CD4-positive, alpha-beta memory T cell (primary cell): ENCODE data around the gene CTBP2. TPM values are rescaled to one million over a fixed set of nuclear protein-coding genes. Genes with fewer than 3 reads are reported as not detected.
"Not testable (repeated sequence)": the region's sequence is repeated elsewhere in the genome, so short reads cannot be mapped to it uniquely, and the experiment has no call there.

Experiments
- CTCF ChIA-PET: fragments of 350-600 bp; sonication (Branson Sonifier 250); formaldehyde crosslinking; loops from one replicate; lab custom pipeline; 2021; ENCODE audit warnings: inconsistent platforms; ENCODE audit not compliant: partially characterized antibody; lab: Charles Lee
- POLR2A ChIA-PET: fragments of 350-600 bp; sonication (Branson Sonifier 250); formaldehyde crosslinking; loops from one replicate; lab custom pipeline; 2021; ENCODE audit not compliant: partially characterized antibody; lab: Charles Lee
- DNase-seq, 5 donors: peaks; one replicate each; pipeline versions ENCODE4 v3.0.0 to v3.0.0-alpha.2; 2020 to 2022; ENCODE audit warnings: mixed read lengths in 1 of 5
- H3K27ac ChIP-seq: one replicate; pipeline ENCODE4 v1.7.0; 2013; ENCODE audit warnings: low read depth, low read length
- H3K27me3 ChIP-seq: 2 replicates; pipeline ENCODE4 v1.7.0; 2013; ENCODE audit warnings: mild to moderate bottlenecking, low read length, moderate library complexity; ENCODE audit not compliant: insufficient read depth
- H3K36me3 ChIP-seq: 2 replicates; pipeline ENCODE4 v1.7.0; 2013; ENCODE audit warnings: mild to moderate bottlenecking, low read length, moderate library complexity; ENCODE audit not compliant: insufficient read depth
- H3K4me1 ChIP-seq: 2 replicates; pipeline ENCODE4 v1.7.0; 2013; ENCODE audit warnings: mild to moderate bottlenecking, low read length, moderate library complexity; ENCODE audit not compliant: insufficient read depth
- H3K4me3 ChIP-seq, 2 donors: one replicate each; pipeline ENCODE4 v1.7.0; 2013; ENCODE audit warnings: low read length in 2 of 2, mild to moderate bottlenecking in 1 of 2
- H3K9me3 ChIP-seq, 2 donors: one replicate each; pipeline ENCODE4 v1.7.0; 2013; ENCODE audit warnings: low read length in 2 of 2, control low read depth in 1 of 2; ENCODE audit not compliant: control insufficient read depth in 1 of 2
- H3K27ac Mint-ChIP-seq, 7 donors: one replicate each; pipeline ENCODE4 v1.8.0; 2020 to 2021; ENCODE audit warnings: mixed read lengths in 7 of 7, mild to moderate bottlenecking in 6 of 7, inconsistent platforms in 3 of 7, moderate library complexity in 3 of 7
- H3K27me3 Mint-ChIP-seq, 2 donors: one replicate each; pipeline ENCODE4 v1.8.0; 2020 to 2021; ENCODE audit warnings: mixed read lengths in 2 of 2
- H3K36me3 Mint-ChIP-seq, 2 donors: one replicate each; pipeline ENCODE4 v1.8.0; 2020 to 2021; ENCODE audit warnings: mixed read lengths in 2 of 2, inconsistent platforms in 1 of 2, mild to moderate bottlenecking in 1 of 2
- H3K4me1 Mint-ChIP-seq, 4 donors: one replicate each; pipeline ENCODE4 v1.8.0; 2020 to 2021; ENCODE audit warnings: mixed read lengths in 4 of 4, mild to moderate bottlenecking in 1 of 4
- H3K4me3 Mint-ChIP-seq, 8 donors: one replicate each; pipeline ENCODE4 v1.8.0; 2020 to 2021; ENCODE audit warnings: mixed read lengths in 8 of 8, mild to moderate bottlenecking in 7 of 8, moderate library complexity in 6 of 8, inconsistent platforms in 3 of 8
- H3K9me3 Mint-ChIP-seq, 8 donors: one replicate each; pipeline ENCODE4 v1.8.0; 2020 to 2021; ENCODE audit warnings: mixed read lengths in 8 of 8, mild to moderate bottlenecking in 5 of 8, inconsistent platforms in 3 of 8, moderate library complexity in 1 of 8
- intact Hi-C: fragments of 100-400 bp; cut with micrococcal nuclease; formaldehyde crosslinking; loops from one replicate; pipeline ENCODE4 v1.15.1; 2023
- polyA plus RNA-seq, 2 donors: library from polyadenylated mRNA; unstranded; fragments of 300-500 nt; fragmentation: Illumina TruSeq; gene quantifications; one replicate each; pipeline ENCODE4 v1.2.3, GENCODE V29; 2021
- total RNA-seq, 2 experiments: library from RNA; stranded (reverse); gene quantifications; one replicate each; pipeline ENCODE4 v1.2.3, GENCODE V29; 2021

Gene CTBP2
- total and polyA plus RNA-seq, 4 experiments from 2014 or later: 0.16 to 0.97 (median 0.61) TPM; not detected in 1

DNA sequence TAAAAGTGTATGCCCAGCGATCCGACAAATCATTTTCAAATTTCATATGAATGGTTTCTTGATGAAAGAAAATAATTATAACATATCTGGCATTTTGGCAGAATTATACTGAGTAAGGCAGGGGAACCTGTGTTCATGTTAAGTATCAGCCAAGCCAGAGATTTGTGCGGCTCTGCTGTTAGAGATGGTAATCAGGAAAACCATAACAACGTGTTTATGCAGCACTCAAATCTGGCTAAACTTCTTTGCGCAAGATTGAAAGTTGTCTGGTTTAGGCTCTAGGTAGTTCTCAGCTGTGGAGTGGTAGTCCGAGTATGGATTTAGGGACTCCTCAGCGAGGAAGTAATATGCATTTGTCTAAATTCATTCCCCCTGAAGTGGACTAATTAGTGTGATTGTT is 8.9 kb upstream of the CTBP2 start:
- no peaks in the 10 kb centered on the region for H3K9me3 ChIP-seq
- no peak overlapping the region for H3K4me3 Mint-ChIP-seq

DNA sequence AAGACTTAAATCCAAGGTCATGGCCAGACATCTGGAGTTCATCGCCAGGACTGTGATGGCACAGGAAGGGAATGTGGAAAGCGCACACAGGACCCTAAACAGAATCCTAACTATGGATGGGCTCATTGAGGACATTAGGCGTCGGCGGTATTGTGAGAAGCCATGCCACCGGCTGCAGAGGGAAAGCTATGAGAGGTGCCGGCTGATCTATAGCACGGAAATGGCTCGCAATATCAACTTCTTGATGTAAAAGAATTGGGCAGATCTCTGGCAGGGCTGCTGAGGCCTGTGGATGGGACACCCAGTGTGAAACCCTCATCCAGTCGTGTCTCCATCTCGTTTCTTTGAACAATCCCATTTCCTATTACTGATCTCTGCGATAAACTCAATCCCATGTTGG is 6.3 kb upstream of the CTBP2 start:
- CTCF ChIA-PET: no interaction called here
- POLR2A ChIA-PET: no interaction called here
- Mint-ChIP-seq H3K4me1 (peaks cover 0 to 4% (median under 1%) of the 10 kb centered on the region in 4 donors), H3K27me3 (peaks cover 5 to 15% of the 10 kb centered on the region in 2 donors), H3K27ac (no peak overlapping the region), H3K36me3 (no peaks in the 10 kb centered on the region), H3K9me3 (peaks cover 0 to 4% (median 0%) of the 10 kb centered on the region in 8 donors), H3K4me3 (no peak overlapping the region)
- Histone ChIP-seq H3K27me3 (no peaks in the 10 kb centered on the region), H3K27ac (no peak overlapping the region), H3K4me1 (no peaks in the 10 kb centered on the region), H3K9me3 (no peaks in the 10 kb centered on the region), H3K4me3 (no peak overlapping the region), H3K36me3 (no peaks in the 10 kb centered on the region)
- DNase-seq: no peak
- intact Hi-C loops: no loop called here

More for the DNA sequence above, 8.9 kb upstream of the CTBP2 start:
- Mint-ChIP-seq H3K27me3 (peaks cover 8 to 18% of the 10 kb centered on the region in 2 donors), H3K27ac (no peak overlapping the region), H3K9me3 (peaks cover 0 to 4% (median 0%) of the 10 kb centered on the region in 8 donors), H3K36me3 (no peaks in the 10 kb centered on the region), H3K4me1 (no peaks in the 10 kb centered on the region)
- no peaks in the 10 kb centered on the region for H3K36me3 ChIP-seq
- CTCF ChIA-PET: no interaction called here
- POLR2A ChIA-PET: no interaction called here
- no peak for DNase-seq
- H3K4me3 ChIP-seq: no peak overlapping the region
- no peak overlapping the region for H3K27ac ChIP-seq
- H3K27me3 ChIP-seq: no peaks in the 10 kb centered on the region
- H3K4me1 ChIP-seq: no peaks in the 10 kb centered on the region
- intact Hi-C loops: no loop called here

DNA sequence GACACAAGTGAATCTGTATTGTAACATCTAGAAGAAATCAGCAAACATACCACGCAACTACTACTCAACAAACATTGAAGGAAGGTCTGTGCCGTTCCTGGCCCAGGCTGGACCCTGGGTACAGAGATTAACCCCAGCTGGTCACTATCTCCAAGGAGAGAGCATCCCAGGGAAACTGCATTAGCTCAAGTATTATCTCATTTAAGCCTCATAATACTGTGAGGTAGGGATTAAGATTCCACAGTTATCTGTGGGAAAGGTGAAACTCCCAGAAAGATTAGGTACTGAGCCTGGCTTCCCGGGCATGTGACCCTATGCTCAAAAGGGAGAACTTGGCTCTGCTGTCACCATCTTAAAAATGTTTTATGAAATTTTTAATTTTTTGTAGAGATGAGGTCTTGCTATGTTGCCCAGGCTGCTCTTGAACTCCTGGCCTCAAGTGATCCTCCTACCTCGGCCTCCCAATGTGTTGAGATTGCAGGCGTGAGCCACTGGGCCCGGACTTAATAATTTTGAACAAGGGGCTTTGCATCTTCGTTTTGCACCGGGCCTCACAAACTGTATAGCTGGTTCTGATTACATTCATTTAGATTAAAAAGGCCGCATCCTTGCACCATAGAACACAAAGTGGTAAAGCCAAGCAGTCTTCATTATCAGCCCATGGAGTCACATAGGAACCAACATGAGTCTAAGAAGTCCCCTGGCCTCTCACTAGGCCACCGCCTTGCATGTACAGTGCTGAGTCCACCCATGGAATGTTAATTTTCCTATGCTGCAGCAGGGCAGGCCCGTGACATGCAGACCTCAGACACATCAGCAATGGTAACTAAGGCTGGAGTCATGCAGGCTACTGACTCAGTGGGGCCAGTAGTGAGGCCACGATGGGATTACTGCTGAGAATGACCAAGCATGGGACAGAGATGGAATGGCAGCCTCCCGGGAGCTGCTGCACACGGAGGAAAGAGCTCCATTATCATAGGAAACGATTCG is 5.5 kb upstream of the CTBP2 start:
- ChIA-PET POLR2A (no interaction called here), CTCF (no interaction called here)
- Histone ChIP-seq H3K4me1 (no peaks in the 10 kb centered on the region), H3K36me3 (no peaks in the 10 kb centered on the region), H3K27ac (no peak overlapping the region), H3K4me3 (no peak overlapping the region), H3K9me3 (no peaks in the 10 kb centered on the region), H3K27me3 (no peaks in the 10 kb centered on the region)
- H3K27me3 Mint-ChIP-seq: peaks cover 4 to 15% of the 10 kb centered on the region in 2 donors
- H3K9me3 Mint-ChIP-seq: peaks cover 0 to 4% (median 0%) of the 10 kb centered on the region in 8 donors
- DNase-seq: no peak
- no peak overlapping the region for H3K4me3 Mint-ChIP-seq
- H3K4me1 Mint-ChIP-seq: peaks cover 0 to 4% (median under 1%) of the 10 kb centered on the region in 4 donors
- no peaks in the 10 kb centered on the region for H3K36me3 Mint-ChIP-seq
- no peak overlapping the region for H3K27ac Mint-ChIP-seq
- intact Hi-C loops: no loop called here

DNA sequence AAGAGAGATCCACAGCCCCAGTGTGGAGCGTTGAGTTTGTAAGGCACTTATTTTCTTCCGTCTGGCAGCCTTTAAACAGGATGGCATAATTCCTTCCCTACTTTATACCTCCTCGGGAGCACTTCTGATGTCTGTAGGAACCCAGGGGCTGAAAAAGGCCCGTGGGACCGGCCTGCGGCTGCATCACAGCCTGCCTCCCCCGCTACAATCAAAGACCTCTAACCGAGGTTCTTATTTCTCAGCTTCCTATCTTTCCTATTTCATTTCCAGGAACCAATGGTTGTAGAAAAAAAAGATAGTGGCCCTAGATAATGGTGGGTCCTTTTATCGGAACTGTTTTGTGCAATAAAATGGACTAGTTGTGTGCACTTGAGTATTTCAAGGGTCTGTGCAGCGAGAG is 4.1 kb upstream of the CTBP2 start:
- Histone ChIP-seq H3K4me1 (no peaks in the 10 kb centered on the region), H3K9me3 (no peaks in the 10 kb centered on the region), H3K27me3 (no peaks in the 10 kb centered on the region), H3K36me3 (no peaks in the 10 kb centered on the region), H3K27ac (no peak overlapping the region), H3K4me3 (no peak overlapping the region)
- POLR2A ChIA-PET: no interaction called here
- H3K27ac Mint-ChIP-seq: no peak overlapping the region
- no peak for DNase-seq
- intact Hi-C loops: no loop called here
- H3K4me3 Mint-ChIP-seq: peak overlapping the region in 2 of 8 donors; percentile 53 to 59
- CTCF ChIA-PET: no interaction called here
- peaks cover 4 to 11% of the 10 kb centered on the region in 2 donors for H3K27me3 Mint-ChIP-seq
- H3K9me3 Mint-ChIP-seq: peaks cover 0 to 4% (median 0%) of the 10 kb centered on the region in 8 donors
- peaks cover 0 to 4% (median under 1%) of the 10 kb centered on the region in 4 donors for H3K4me1 Mint-ChIP-seq
- no peaks in the 10 kb centered on the region for H3K36me3 Mint-ChIP-seq

DNA sequence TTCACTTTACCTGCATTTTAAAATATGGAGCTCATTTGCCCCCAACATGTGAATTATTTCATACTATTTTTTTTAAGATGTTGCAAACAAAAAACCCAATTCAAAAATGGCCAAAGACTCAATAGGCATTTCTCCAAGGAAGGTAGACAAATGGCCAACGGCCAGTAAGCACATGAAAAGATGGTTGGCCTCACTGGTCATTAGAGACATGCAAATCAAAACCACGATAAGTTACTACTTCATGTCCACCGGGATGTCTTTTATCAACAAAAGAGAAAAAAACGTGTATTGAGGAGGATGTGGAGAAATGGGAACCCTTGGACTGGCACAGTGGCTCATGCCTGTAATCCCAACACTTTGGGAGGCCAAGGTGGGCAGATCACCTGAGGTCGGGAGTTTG is 3.4 kb upstream of the CTBP2 start:
- Mint-ChIP-seq H3K9me3 (peaks cover 0 to 4% (median 0%) of the 10 kb centered on the region in 8 donors), H3K27me3 (peaks cover 4 to 11% of the 10 kb centered on the region in 2 donors), H3K36me3 (no peaks in the 10 kb centered on the region), H3K4me1 (peaks cover 0 to 4% (median under 1%) of the 10 kb centered on the region in 4 donors), H3K27ac (no peak overlapping the region), H3K4me3 (no peak overlapping the region)
- Histone ChIP-seq H3K4me3 (no peak overlapping the region), H3K36me3 (no peaks in the 10 kb centered on the region), H3K4me1 (no peaks in the 10 kb centered on the region), H3K9me3 (no peaks in the 10 kb centered on the region), H3K27me3 (no peaks in the 10 kb centered on the region), H3K27ac (no peak overlapping the region)
- DNase-seq: no peak
- ChIA-PET CTCF (no interaction called here), POLR2A (no interaction called here)
- intact Hi-C loops: no loop called here

DNA sequence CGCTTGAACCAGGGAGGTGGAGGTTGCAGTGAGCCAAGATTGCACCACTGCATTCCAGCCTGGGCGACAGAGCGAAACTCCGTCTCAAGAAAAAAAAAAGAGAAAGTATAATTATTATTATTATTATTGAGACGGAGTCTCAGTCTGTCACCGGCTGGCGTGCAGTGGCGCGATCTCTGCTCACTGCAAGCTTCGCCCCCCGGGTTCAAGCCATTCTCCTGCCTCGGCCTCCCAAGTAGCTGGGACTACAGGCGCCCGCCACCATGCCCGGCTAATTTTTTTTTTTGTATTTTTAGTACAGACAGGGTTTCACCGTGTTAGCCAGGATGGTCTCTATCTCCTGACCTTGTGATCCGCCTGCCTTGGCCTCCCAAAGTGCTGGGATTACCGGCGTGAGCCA is 2.9 kb upstream of the CTBP2 start:
- H3K9me3 ChIP-seq, H3K4me3 Mint-ChIP-seq, POLR2A ChIA-PET, H3K27ac ChIP-seq, H3K4me3 ChIP-seq, H3K36me3 Mint-ChIP-seq, DNase-seq, CTCF ChIA-PET, H3K36me3 ChIP-seq, H3K27me3 ChIP-seq, H3K9me3 Mint-ChIP-seq, intact Hi-C loops, H3K4me1 Mint-ChIP-seq, H3K4me1 ChIP-seq, H3K27ac Mint-ChIP-seq: not testable (repeated sequence)
- H3K27me3 Mint-ChIP-seq: peaks cover 6 to 14% of the 10 kb centered on the region in 2 donors

DNA sequence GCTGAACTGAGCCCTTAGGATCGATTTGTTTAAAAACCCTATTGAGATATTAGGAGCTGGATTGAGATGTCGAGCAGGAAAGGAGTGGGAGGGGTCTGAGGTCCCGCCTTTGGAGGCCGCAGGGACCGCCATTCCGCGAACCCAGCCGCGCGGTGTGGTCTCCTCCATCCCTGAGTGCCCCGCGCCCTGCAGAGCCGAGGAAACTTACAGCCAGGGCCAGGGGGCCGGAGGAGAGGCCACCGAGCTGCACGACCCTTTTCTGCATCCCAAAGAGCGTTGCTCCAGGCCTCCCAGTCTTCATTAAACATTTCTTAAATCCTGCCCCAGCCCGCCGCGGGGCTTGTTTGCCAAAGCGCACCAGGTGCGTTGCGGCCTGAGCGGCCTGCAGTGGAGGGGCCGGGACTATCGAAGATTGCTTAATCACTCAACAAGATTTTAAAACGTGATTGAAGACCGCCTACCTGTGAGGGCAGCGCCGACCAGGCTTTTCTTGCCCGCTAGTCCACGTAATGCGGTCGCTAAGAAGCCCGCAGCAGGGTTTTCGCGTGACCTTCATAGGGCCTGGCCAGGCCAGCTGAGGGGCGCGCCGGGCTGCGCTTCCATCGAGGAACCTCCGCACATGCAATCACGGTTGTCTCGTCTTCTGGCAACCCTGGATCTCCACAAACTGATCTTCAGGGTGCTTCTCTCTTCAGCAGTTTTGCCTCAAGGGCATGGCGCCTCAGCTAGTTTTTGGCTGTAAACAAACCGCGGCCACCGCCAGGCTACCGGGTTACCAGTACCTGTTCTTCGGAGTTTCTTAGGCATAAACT is 2.0 kb upstream of the CTBP2 start:
- peaks cover 14 to 21% of the 10 kb centered on the region in 2 donors for H3K27me3 Mint-ChIP-seq
- no peak overlapping the region for H3K27ac ChIP-seq
- peaks cover 0 to 4% (median 0%) of the 10 kb centered on the region in 8 donors for H3K9me3 Mint-ChIP-seq
- peaks cover 10% of the 10 kb centered on the region for H3K27me3 ChIP-seq
- no peak overlapping the region for H3K4me3 ChIP-seq
- no peaks in the 10 kb centered on the region for H3K4me1 ChIP-seq
- peak overlapping the region; percentile 15 to 79 (median 55) for H3K4me3 Mint-ChIP-seq
- POLR2A ChIA-PET: no interaction called here
- H3K9me3 ChIP-seq: no peaks in the 10 kb centered on the region
- intact Hi-C loops: no loop called here
- peaks cover 0 to 2% of the 10 kb centered on the region in 2 donors for H3K36me3 Mint-ChIP-seq
- no peak for DNase-seq
- no peaks in the 10 kb centered on the region for H3K36me3 ChIP-seq
- H3K27ac Mint-ChIP-seq: no peak overlapping the region
- H3K4me1 Mint-ChIP-seq: peaks cover 4 to 8% (median 5%) of the 10 kb centered on the region in 4 donors
- CTCF ChIA-PET: no interaction called here
